A549 (cell line): ENCODE data around the gene ADAMTS2. TPM values are rescaled to one million over a fixed set of nuclear protein-coding genes. Genes with fewer than 3 reads are reported as not detected.

Experiments used
- ATAC-seq, 2 experiments: fragments of 200-7000 bp in 1 of 2; fragments of >200 bp in 1 of 2; cut with Nextera tagmentation in 1 of 2; cut with Tn5 transposase in 1 of 2; 3 replicates each; pipeline versions ENCODE4 v1.8.0 to v1.9.1; 2018 to 2020; ENCODE audit warnings: mild to moderate bottlenecking in 1 of 2, moderate library complexity in 1 of 2
- CTCF ChIA-PET: fragments of 300-600 bp; sonication (Branson Sonifier 250); formaldehyde crosslinking; extraction: SDS; loops from one replicate; lab custom pipeline; 2021; ENCODE audit warnings: antibody characterized with exemption, inconsistent platforms; lab: Yijun Ruan, JAX
- POLR2A ChIA-PET: fragments of 350-600 bp; formaldehyde crosslinking; extraction: SDS; loops from one replicate; lab custom pipeline; 2021; ENCODE audit warnings: antibody characterized with exemption, inconsistent platforms; lab: Yijun Ruan, JAX
- DNase-seq, 2 experiments: peaks; one replicate each; pipeline versions ENCODE4 v3.0.0 to v3.0.0-alpha.2; 2011 to 2016; ENCODE audit warnings: low read depth in 1 of 2, low spot score in 1 of 2
- FAIRE-seq: peaks from 2 replicates; lab custom pipeline; 2011; peaks lifted over from hg19 to GRCh38; lab: Jason Lieb, UNC
- H3K27ac ChIP-seq, 2 experiments: fragments of >200 bp; sonication (Bioruptor Twin); formaldehyde crosslinking; 3 replicates each; pipeline ENCODE4 v1.5.1; 2016 to 2017
- H3K4me1 ChIP-seq: fragments of >200 bp; sonication (Bioruptor Twin); formaldehyde crosslinking; 3 replicates; pipeline ENCODE4 v1.6.1; 2016
- H3K4me2 ChIP-seq: fragments of >200 bp; sonication (Bioruptor Twin); formaldehyde crosslinking; 3 replicates; pipeline ENCODE4 v1.6.1; 2016
- H3K4me3 ChIP-seq: fragments of >200 bp; sonication (Bioruptor Twin); formaldehyde crosslinking; 3 replicates; pipeline ENCODE4 v1.5.1; 2016
- H3K9me3 ChIP-seq: fragments of >200 bp; sonication (Bioruptor Twin); formaldehyde crosslinking; 3 replicates; pipeline ENCODE4 v1.6.1; 2016
- E2F6 ChIP-seq: IDR thresholded peaks from 2 replicates; pipeline ENCODE4 v1.6.1; 2012; ENCODE audit warnings: low read depth, borderline replicate concordance
- HDAC2 ChIP-seq: fragments of 200-600 bp; sonication (generic); IDR thresholded peaks from 2 replicates; pipeline ENCODE4 v1.6.1; 2016
- HOXB5 ChIP-seq: fragments of 250-450 bp; sonication (Bioruptor Pico); IDR thresholded peaks from 2 replicates; pipeline ENCODE4 v1.5.0; 2020; ENCODE audit warnings: mild to moderate bottlenecking, moderate library complexity
- KDM1A ChIP-seq: fragments of 200-600 bp; sonication (generic); IDR thresholded peaks from 2 replicates; pipeline ENCODE4 v1.6.1; 2016; ENCODE audit warnings: low read depth, mild to moderate bottlenecking
- MYC ChIP-seq: IDR thresholded peaks from 2 replicates; pipeline ENCODE4 v1.6.1; 2012; ENCODE audit warnings: mild to moderate bottlenecking, inconsistent platforms, low read length, improper control_type of control experiment, borderline replicate concordance
- NR3C1 ChIP-seq: fragments of >200 bp; sonication (Bioruptor Twin); formaldehyde crosslinking; IDR thresholded peaks from 3 replicates; pipeline ENCODE4 v1.6.1; 2017
- PBX3 ChIP-seq: IDR thresholded peaks from 2 replicates; pipeline ENCODE4 v1.6.1; 2012
- RAD21 ChIP-seq, 2 experiments: fragments of >200 bp in 1 of 2; sonication (Bioruptor Twin) in 1 of 2; formaldehyde crosslinking in 1 of 2; IDR thresholded peaks in 1 of 2; conservative IDR thresholded peaks in 1 of 2; 2 replicates in 1 of 2; 3 replicates in 1 of 2; pipeline ENCODE4 v1.6.1; 2012 to 2018; ENCODE audit warnings: inconsistent platforms in 1 of 2
- RNF2 ChIP-seq: fragments of 200-600 bp; sonication (generic); IDR thresholded peaks from 2 replicates; pipeline ENCODE4 v1.6.1; 2016; ENCODE audit warnings: low read depth, mild to moderate bottlenecking, antibody characterized with exemption, moderate library complexity, borderline replicate concordance
- SMC3 ChIP-seq: fragments of >200 bp; sonication (Bioruptor Twin); formaldehyde crosslinking; IDR thresholded peaks from 3 replicates; pipeline ENCODE4 v1.6.1; 2018; ENCODE audit warnings: inconsistent platforms
- TFCP2L1 ChIP-seq: fragments of 250-450 bp; sonication (Bioruptor Pico); IDR thresholded peaks from 2 replicates; pipeline ENCODE4 v1.5.0; 2021; ENCODE audit warnings: mild to moderate bottlenecking
- TP53 ChIP-seq: fragments of 250-450 bp; sonication (Bioruptor Pico); IDR thresholded peaks from 2 replicates; pipeline ENCODE4 v1.5.0; 2021; ENCODE audit warnings: mild to moderate bottlenecking, moderate library complexity
- WGBS: methylation state at CpG from one replicate; pipeline ENCODE4 v1.1.6; 2017; ENCODE audit errors: missing lambda C conversion rate; 5-methylcytosine and 5-hydroxymethylcytosine counted together
- polyA plus RNA-seq, 4 experiments: library from polyadenylated mRNA; depleted of rRNA in 3 of 4; stranded (reverse); fragments of >200 nt; fragmentation: RNase III in 1 of 4; extraction: RNeasy Plus Mini Kit Qiagen cat#74134 plus additional on column Dnase treatment in 1 of 4; gene quantifications; 2 replicates in 3 of 4; 3 replicates in 1 of 4; pipeline ENCODE4 v1.2.3, GENCODE V29; 2011 to 2017
- TF ChIP-seq, protein P1 (sequence below): fragments of 200-600 bp; sonication (generic); IDR thresholded peaks from 2 replicates; pipeline ENCODE4 v1.6.1; 2016; ENCODE audit warnings: antibody characterized with exemption, mild to moderate bottlenecking, moderate library complexity

Gene ADAMTS2
- polyA plus RNA-seq, 2 of the 4 experiments (the other 2 are of a cell fraction): not detected

DNA sequence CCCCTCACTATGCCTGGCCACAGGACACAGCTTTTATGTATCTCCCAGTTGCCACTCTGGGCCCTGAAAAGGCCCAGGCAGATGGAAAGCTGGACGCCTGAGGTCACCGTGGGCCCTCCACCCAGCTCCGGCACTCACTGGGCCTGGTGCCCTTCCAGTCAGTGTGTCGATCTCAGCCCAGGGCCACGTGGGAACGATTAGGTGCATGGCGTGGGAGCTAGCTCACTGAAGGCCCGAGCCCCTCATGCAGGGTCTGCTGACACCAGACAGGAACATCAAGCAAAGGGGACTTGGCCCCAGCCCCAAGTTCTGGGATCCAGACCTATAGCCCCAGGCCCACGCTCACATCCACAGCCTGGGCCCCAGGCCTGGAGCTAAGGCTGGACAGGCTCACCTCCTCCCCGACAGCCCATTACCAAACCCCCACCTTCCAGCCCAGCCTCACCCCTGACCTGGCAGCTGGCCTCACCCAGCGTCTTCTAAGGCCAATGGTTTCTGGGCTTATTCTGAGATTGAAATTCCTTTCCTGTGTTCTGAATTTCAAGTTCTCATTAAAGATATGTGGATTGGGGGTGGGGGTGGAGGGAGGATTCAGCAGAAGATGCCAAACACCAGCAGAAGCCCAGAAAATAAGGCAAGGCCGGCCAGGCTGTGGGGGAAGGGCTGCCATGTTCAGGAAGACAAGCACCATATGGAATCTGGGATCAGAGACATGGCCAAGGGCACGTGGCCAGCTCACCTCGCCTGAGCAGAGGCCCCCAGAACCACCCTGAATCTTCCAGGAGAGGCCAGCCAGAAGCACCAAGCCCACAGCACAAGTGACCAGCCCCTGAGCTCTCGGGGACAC, 74.5 kb downstream of the ADAMTS2 start (continued):
- TF ChIP-seq MYC (no peak), RAD21 (conservative IDR thresholded peaks at IDR 0.05 in 1 of 2, IDR thresholded peaks at IDR 0.05 in 1 of 2) (no peak), KDM1A (no peak), SMC3 (no peak)
- TF ChIP-seq, all 56 proteins: peak for 0

- Histone ChIP-seq H3K4me3 (no peak overlapping the region), H3K27ac (no peak overlapping the region), H3K9me3 (peaks cover 19% of the 10 kb centered on the region; the same call in 2 of the 3 replicates), H3K4me2 (no peak overlapping the region), H3K4me1 (no peaks in the 10 kb centered on the region)
- ATAC-seq (no peak), FAIRE-seq (no peak), DNase-seq (no peak)
- ChIA-PET CTCF (interaction anchor here (0.6 kb wide), 1 partner anchor 1081 kb away, joined by 3 read pairs; no protein-coding TSS in a partner anchor), POLR2A (no interaction called here)
- WGBS: 39% methylated on average over 11 of the region's 13 CpGs
- TF ChIP-seq HOXB5 (CRISPR knock-in tag) (no peak), E2F6 (no peak), TP53 (CRISPR knock-in tag) (no peak)
Observed at GRCh38 chr5:179269781-179270543, 75.3 kb downstream of the ADAMTS2 start.

GRCh38 chr5:179268966-179269693, 76.1 kb downstream of the ADAMTS2 start:
- FAIRE-seq (no peak), ATAC-seq (no peak), DNase-seq (no peak)
- 19% methylated on average over 10 of the region's 12 CpGs for WGBS
- H3K4me1 ChIP-seq: no peaks in the 10 kb centered on the region
- ChIA-PET POLR2A (no interaction called here), CTCF (no interaction called here)
- H3K27ac ChIP-seq: no peak overlapping the region
- no peak overlapping the region for H3K4me2 ChIP-seq
- H3K4me3 ChIP-seq: no peak overlapping the region
- H3K9me3 ChIP-seq: peaks cover 12% of the 10 kb centered on the region; the same call in 2 of the 3 replicates
- TF ChIP-seq TFCP2L1 (CRISPR knock-in tag) (no peak), NR3C1 (no peak), E2F6 (no peak), HDAC2 (no peak), RNF2 (no peak), PBX3 (no peak)
- TF ChIP-seq, protein P1, sequence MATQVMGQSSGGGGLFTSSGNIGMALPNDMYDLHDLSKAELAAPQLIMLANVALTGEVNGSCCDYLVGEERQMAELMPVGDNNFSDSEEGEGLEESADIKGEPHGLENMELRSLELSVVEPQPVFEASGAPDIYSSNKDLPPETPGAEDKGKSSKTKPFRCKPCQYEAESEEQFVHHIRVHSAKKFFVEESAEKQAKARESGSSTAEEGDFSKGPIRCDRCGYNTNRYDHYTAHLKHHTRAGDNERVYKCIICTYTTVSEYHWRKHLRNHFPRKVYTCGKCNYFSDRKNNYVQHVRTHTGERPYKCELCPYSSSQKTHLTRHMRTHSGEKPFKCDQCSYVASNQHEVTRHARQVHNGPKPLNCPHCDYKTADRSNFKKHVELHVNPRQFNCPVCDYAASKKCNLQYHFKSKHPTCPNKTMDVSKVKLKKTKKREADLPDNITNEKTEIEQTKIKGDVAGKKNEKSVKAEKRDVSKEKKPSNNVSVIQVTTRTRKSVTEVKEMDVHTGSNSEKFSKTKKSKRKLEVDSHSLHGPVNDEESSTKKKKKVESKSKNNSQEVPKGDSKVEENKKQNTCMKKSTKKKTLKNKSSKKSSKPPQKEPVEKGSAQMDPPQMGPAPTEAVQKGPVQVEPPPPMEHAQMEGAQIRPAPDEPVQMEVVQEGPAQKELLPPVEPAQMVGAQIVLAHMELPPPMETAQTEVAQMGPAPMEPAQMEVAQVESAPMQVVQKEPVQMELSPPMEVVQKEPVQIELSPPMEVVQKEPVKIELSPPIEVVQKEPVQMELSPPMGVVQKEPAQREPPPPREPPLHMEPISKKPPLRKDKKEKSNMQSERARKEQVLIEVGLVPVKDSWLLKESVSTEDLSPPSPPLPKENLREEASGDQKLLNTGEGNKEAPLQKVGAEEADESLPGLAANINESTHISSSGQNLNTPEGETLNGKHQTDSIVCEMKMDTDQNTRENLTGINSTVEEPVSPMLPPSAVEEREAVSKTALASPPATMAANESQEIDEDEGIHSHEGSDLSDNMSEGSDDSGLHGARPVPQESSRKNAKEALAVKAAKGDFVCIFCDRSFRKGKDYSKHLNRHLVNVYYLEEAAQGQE: no peak
